ENCODE data around the gene C10orf95. TPM values are rescaled to one million over a fixed set of nuclear protein-coding genes. Genes with fewer than 3 reads are reported as not detected.

Gene C10orf95
- polyA plus RNA-seq, 1 donor: not detected

- DNase-seq (ENCODE audit: low read depth): no peak
Measured at GRCh38 chr10:102401735-102402511, 49.4 kb downstream of the C10orf95 start.

GRCh38 chr10:102401342-102401654, 50.0 kb downstream of the C10orf95 start:
- DNase-seq (ENCODE audit: low read depth): no peak

DNA sequence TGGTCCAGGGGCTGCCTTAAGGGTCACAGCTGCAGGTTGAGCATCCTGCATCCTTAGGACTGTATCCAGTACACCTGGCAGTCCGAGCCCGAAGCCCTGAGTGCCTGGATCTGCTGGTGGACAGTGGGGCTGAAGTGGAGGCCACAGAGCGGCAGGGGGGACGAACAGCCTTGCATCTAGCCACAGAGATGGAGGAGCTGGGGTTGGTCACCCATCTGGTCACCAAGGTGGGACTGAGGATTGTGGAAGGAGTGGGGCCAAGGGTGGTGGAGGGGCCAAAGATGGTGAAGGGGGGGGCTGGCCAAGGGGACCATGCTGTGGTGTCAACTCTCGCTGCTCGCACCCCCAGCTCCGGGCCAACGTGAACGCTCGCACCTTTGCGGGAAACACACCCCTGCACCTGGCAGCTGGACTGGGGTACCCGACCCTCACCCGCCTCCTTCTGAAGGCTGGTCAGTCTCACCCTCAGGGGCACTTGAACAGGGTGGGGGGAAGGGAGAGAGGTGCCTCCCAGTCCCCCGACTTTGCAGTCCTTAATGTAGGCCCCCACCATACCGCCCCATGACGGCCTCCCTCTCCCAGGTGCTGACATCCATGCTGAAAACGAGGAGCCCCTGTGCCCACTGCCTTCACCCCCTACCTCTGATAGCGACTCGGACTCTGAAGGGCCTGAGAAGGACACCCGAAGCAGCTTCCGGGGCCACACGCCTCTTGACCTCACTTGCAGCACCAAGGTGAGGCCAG, 50.6 kb downstream of the C10orf95 start:
- DNase-seq (ENCODE audit: low read depth): no peak

DNA sequence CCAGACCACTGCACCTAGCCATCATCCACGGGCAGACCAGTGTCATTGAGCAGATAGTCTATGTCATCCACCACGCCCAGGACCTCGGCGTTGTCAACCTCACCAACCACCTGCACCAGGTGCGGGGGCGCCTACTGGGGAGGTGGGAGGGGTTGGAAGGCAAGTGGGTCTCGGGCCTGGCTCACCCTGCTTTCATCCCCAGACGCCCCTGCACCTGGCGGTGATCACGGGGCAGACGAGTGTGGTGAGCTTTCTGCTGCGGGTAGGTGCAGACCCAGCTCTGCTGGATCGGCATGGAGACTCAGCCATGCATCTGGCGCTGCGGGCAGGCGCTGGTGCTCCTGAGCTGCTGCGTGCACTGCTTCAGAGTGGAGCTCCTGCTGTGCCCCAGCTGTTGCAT, 51.3 kb downstream of the C10orf95 start:
- no peak for DNase-seq (ENCODE audit: low read depth)

Other genes with a start within 250 kb of the C10orf95 start
- 0.70 TPM for gene ELOVL3, start 225.2 kb downstream of the C10orf95 start, polyA plus RNA-seq (ENCODE audit: insufficient read length)
- 24.1 TPM for gene PITX3, start 210.0 kb downstream of the C10orf95 start, polyA plus RNA-seq (ENCODE audit: insufficient read length)
- gene GBF1, start 206.0 kb downstream of the C10orf95 start, polyA plus RNA-seq (ENCODE audit: insufficient read length): 46.4 TPM
- gene NFKB2, start 55.8 kb downstream of the C10orf95 start, polyA plus RNA-seq (ENCODE audit: insufficient read length): 13.8 TPM
- 5.3 TPM for gene PSD, start 32.8 kb downstream of the C10orf95 start, polyA plus RNA-seq (ENCODE audit: insufficient read length)
- 6.6 TPM for gene FBXL15, start 30.7 kb downstream of the C10orf95 start, polyA plus RNA-seq (ENCODE audit: insufficient read length)
- gene CUEDC2, start 19.0 kb downstream of the C10orf95 start, polyA plus RNA-seq (ENCODE audit: insufficient read length): 48.0 TPM
- 73.9 TPM for gene ACTR1A, start 51.2 kb upstream of the C10orf95 start, polyA plus RNA-seq (ENCODE audit: insufficient read length)
- gene SUFU, start 52.4 kb upstream of the C10orf95 start, polyA plus RNA-seq (ENCODE audit: insufficient read length): 14.6 TPM
- gene TRIM8, start 192.9 kb upstream of the C10orf95 start, polyA plus RNA-seq (ENCODE audit: insufficient read length): 80.0 TPM

Data from forelimb muscle (tissue), 1 donor.